ENCODE measurements around the gene IPCEF1.

GRCh38 chr6:154165478-154165877, 191.1 kb downstream of the IPCEF1 start:
- TF ChIP-seq, protein P1, sequence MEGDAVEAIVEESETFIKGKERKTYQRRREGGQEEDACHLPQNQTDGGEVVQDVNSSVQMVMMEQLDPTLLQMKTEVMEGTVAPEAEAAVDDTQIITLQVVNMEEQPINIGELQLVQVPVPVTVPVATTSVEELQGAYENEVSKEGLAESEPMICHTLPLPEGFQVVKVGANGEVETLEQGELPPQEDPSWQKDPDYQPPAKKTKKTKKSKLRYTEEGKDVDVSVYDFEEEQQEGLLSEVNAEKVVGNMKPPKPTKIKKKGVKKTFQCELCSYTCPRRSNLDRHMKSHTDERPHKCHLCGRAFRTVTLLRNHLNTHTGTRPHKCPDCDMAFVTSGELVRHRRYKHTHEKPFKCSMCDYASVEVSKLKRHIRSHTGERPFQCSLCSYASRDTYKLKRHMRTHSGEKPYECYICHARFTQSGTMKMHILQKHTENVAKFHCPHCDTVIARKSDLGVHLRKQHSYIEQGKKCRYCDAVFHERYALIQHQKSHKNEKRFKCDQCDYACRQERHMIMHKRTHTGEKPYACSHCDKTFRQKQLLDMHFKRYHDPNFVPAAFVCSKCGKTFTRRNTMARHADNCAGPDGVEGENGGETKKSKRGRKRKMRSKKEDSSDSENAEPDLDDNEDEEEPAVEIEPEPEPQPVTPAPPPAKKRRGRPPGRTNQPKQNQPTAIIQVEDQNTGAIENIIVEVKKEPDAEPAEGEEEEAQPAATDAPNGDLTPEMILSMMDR (conservative IDR thresholded peaks at IDR 0.05 in 1 of 2, IDR thresholded peaks at IDR 0.05 in 1 of 2; ENCODE audit: low read depth in 1 of 2, low read length in 2 of 2): no peak
- no peak for TF ChIP-seq EZH2 (IDR thresholded peaks at IDR 0.05; ENCODE audit: low read length, missing control alignments)

All from fibroblast of lung (primary cell).